ENCODE measurements around the gene RBM47. TPM values are rescaled to one million over a fixed set of nuclear protein-coding genes. Genes with fewer than 3 reads are reported as not detected.

The RBM47 gene
- total and polyA plus RNA-seq, 2 experiments from 2014 or later, result 35.6 to 139 TPM

DNA sequence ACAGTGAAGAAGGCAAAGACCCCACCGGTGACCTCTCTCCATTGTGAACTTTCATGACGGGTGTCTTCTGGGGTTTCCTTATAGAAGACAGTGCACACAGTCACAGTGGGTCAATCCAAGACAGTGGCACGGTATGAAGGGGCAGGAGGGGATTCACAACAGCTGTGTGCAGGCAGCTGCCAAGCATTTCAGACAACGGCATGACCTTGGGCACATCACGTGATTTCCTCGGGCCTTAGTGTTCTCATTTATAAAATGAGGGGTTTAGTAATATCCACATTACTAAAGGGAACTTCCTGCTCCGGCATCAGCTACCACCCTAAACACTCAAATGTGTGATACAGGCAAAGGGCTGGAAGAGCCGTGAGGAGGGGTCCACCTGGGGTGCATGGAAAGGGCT is 42.9 kb downstream of the RBM47 start:
- H3K27me3 Mint-ChIP-seq (ENCODE audit: insufficient read depth, low read depth, poor library complexity), result peaks cover 7% of the 10 kb centered on the region

More for the DNA sequence above, 42.9 kb downstream of the RBM47 start:
- Mint-ChIP-seq H3K36me3 (ENCODE audit: low read depth) (peaks cover 46% of the 10 kb centered on the region), H3K4me1 (peaks cover 49% of the 10 kb centered on the region), H3K4me3 (no peak overlapping the region), H3K27ac (peak overlapping the region; percentile 84), H3K9me3 (no peaks in the 10 kb centered on the region; the same call in 2 of the 3 replicates)
- Histone ChIP-seq H3K4me2 (peak overlapping the region; percentile 26; the same call in 1 of the 2 replicates), H4K20me1 (replicated peaks; ENCODE audit: insufficient read depth) (peaks cover 30% of the 10 kb centered on the region), H3K79me2 (replicated peaks; ENCODE audit: insufficient read depth) (peaks cover 96% of the 10 kb centered on the region), H2AFZ (no peak overlapping the region), H3F3A (replicated peaks; ENCODE audit: low read depth) (no peaks in the 10 kb centered on the region; the same call in 1 of the 2 replicates), H3K27me3 (ENCODE audit: insufficient read depth) (no peaks in the 10 kb centered on the region), H3K27ac (ENCODE audit: low read depth) (peak overlapping the region; percentile 66), H3K36me3 (ENCODE audit: insufficient read depth) (no peaks in the 10 kb centered on the region), H3K4me1 (ENCODE audit: insufficient read depth) (peaks cover 42% of the 10 kb centered on the region), H3K4me3 (no peak overlapping the region), H3K9me2 (ENCODE audit: insufficient read depth) (no peaks in the 10 kb centered on the region)
- DNase-seq (ENCODE audit: low spot score) (no peak), ATAC-seq (peak; percentile 42; the same call in 2 of the 3 replicates)
- TF ChIP-seq, protein P1, sequence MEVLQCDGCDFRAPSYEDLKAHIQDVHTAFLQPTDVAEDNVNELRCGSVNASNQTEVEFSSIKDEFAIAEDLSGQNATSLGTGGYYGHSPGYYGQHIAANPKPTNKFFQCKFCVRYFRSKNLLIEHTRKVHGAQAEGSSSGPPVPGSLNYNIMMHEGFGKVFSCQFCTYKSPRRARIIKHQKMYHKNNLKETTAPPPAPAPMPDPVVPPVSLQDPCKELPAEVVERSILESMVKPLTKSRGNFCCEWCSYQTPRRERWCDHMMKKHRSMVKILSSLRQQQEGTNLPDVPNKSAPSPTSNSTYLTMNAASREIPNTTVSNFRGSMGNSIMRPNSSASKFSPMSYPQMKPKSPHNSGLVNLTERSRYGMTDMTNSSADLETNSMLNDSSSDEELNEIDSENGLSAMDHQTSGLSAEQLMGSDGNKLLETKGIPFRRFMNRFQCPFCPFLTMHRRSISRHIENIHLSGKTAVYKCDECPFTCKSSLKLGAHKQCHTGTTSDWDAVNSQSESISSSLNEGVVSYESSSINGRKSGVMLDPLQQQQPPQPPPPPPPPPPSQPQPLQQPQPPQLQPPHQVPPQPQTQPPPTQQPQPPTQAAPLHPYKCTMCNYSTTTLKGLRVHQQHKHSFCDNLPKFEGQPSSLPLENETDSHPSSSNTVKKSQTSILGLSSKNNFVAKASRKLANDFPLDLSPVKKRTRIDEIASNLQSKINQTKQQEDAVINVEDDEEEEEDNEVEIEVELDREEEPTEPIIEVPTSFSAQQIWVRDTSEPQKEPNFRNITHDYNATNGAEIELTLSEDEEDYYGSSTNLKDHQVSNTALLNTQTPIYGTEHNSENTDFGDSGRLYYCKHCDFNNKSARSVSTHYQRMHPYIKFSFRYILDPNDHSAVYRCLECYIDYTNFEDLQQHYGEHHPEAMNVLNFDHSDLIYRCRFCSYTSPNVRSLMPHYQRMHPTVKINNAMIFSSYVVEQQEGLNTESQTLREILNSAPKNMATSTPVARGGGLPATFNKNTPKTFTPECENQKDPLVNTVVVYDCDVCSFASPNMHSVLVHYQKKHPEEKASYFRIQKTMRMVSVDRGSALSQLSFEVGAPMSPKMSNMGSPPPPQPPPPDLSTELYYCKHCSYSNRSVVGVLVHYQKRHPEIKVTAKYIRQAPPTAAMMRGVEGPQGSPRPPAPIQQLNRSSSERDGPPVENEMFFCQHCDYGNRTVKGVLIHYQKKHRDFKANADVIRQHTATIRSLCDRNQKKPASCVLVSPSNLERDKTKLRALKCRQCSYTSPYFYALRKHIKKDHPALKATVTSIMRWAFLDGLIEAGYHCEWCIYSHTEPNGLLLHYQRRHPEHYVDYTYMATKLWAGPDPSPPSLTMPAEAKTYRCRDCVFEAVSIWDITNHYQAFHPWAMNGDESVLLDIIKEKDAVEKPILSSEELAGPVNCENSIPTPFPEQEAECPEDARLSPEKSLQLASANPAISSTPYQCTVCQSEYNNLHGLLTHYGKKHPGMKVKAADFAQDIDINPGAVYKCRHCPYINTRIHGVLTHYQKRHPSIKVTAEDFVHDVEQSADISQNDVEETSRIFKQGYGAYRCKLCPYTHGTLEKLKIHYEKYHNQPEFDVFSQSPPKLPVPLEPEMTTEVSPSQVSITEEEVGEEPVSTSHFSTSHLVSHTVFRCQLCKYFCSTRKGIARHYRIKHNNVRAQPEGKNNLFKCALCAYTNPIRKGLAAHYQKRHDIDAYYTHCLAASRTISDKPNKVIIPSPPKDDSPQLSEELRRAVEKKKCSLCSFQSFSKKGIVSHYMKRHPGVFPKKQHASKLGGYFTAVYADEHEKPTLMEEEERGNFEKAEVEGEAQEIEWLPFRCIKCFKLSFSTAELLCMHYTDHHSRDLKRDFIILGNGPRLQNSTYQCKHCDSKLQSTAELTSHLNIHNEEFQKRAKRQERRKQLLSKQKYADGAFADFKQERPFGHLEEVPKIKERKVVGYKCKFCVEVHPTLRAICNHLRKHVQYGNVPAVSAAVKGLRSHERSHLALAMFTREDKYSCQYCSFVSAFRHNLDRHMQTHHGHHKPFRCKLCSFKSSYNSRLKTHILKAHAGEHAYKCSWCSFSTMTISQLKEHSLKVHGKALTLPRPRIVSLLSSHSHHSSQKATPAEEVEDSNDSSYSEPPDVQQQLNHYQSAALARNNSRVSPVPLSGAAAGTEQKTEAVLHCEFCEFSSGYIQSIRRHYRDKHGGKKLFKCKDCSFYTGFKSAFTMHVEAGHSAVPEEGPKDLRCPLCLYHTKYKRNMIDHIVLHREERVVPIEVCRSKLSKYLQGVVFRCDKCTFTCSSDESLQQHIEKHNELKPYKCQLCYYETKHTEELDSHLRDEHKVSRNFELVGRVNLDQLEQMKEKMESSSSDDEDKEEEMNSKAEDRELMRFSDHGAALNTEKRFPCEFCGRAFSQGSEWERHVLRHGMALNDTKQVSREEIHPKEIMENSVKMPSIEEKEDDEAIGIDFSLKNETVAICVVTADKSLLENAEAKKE (CRISPR knock-in tag; IDR thresholded peaks at IDR 0.05), result no peak
- TF ChIP-seq JUNB (IDR thresholded peaks at IDR 0.05; ENCODE audit: unreplicated experiment) (no peak), STAT1 (IDR thresholded peaks at IDR 0.05; ENCODE audit: unreplicated experiment) (no peak), NANOG (IDR thresholded peaks at IDR 0.05; ENCODE audit: borderline replicate concordance) (no peak), ZNF331 (CRISPR knock-in tag; IDR thresholded peaks at IDR 0.05; ENCODE audit: low read depth) (no peak), ZNF114 (CRISPR knock-in tag; IDR thresholded peaks at IDR 0.05) (no peak)
- TF ChIP-seq, protein P2, sequence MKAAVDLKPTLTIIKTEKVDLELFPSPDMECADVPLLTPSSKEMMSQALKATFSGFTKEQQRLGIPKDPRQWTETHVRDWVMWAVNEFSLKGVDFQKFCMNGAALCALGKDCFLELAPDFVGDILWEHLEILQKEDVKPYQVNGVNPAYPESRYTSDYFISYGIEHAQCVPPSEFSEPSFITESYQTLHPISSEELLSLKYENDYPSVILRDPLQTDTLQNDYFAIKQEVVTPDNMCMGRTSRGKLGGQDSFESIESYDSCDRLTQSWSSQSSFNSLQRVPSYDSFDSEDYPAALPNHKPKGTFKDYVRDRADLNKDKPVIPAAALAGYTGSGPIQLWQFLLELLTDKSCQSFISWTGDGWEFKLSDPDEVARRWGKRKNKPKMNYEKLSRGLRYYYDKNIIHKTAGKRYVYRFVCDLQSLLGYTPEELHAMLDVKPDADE (IDR thresholded peaks at IDR 0.05), result no peak

Data from GM23338 (cell line).